ENCODE data around the gene MS4A15.

The MS4A15 gene

DNA sequence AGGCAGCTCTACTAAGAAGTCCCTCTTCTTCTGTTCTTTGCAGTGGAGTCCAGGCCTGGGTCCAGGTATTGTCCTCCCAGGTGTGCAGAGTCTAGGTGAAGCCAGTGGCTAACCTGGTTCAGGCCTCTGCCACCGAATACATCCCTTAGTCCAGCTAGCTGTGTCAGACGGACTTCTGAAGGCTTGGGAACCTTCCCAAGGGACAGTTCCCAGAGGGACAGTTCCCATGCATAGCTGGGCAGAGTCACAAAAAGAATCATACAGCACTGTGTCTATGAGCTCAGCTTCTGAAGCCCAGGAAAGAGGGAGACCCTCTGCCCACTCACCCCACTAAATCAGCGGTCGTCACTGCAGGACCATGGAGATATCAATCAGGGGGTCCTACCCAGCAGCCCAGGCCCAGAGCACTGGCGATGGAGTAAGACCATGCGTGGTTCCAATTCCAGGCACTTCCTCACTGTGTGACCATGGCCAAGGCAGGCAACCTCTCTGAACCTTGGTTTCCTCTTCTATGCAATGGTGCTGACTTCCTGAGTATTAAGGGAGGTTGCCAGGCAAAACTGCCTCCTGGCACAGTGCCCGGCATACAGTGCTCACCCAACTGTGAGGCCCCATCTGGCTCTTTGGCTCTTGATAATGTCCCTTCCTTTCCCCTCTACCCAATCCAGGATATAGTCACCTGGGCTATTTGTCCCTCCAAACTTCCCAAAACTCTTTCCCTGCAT lies 31.9 kb downstream of the MS4A15 start:
- TF ChIP-seq CTCF (IDR thresholded peaks at IDR 0.05; ENCODE audit: insufficient read depth, missing control alignments), result no peak
- FAIRE-seq (no peak), DNase-seq (ENCODE audit: insufficient read length, low spot score) (no peak)

GRCh38 chr11:60790726-60791125 lies 34.1 kb downstream of the MS4A15 start:
- no peak for DNase-seq (ENCODE audit: insufficient read length, low spot score)
- no peak for FAIRE-seq
- no peak for TF ChIP-seq CTCF (IDR thresholded peaks at IDR 0.05; ENCODE audit: insufficient read depth, missing control alignments)

DNA sequence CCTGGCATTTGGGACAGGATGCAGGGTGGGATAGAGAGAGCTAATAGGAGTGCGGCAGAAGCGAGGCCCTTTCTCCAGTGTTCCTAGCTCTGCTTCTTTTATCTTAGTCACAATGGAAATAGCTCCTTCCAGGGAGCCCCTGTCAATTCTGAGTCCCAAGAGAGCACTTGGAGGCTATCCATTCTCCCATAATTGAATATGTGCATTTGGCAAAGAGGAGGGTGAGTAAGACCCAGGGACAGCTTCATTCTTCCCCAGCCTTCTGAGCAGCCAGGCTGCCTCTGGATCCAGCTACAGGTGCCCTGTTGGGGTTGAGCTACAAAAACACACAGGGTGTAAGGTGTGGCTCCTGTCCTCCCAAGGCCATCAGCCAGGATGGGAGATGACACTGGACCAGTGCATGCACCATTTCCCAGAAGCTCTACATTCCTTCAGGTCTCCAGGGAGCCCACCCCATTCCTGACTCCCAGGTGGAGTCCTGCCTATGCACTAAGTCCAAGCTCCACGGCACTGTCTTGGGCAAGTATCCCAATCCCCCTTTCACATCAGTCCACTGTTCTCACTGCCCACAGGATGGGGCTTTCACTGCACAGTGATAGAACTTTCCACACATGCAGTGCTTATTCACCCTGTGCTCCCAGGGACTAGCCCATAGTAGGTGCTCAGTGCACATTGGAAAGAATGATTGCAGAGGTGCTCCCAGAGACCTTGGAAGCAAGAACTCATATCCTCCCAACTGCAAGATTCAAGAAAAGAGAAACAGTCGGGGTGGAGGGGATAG lies 34.7 kb downstream of the MS4A15 start:
- DNase-seq (ENCODE audit: insufficient read length, low spot score) (no peak), FAIRE-seq (no peak)
- no peak for TF ChIP-seq CTCF (IDR thresholded peaks at IDR 0.05; ENCODE audit: insufficient read depth, missing control alignments)

DNA sequence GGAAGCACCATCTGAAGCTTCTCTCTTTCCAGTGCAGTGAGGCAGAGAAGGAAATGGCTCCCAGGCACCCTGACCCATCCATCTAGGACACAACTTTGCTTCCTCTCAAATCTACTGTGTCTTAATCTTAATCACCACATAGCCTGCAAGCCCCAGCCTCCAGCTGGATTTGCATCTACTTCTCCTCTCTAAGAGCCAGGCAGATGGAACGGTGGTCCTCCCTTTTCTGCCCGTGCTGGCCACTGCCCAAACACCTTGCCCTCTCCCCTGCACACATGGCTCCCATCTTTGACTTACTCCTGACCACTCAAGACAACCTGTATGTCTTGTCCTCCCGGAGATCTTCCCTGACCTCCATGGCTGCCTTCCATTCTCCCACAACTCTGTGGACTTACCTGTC lies 35.9 kb downstream of the MS4A15 start:
- no peak for FAIRE-seq

DNA sequence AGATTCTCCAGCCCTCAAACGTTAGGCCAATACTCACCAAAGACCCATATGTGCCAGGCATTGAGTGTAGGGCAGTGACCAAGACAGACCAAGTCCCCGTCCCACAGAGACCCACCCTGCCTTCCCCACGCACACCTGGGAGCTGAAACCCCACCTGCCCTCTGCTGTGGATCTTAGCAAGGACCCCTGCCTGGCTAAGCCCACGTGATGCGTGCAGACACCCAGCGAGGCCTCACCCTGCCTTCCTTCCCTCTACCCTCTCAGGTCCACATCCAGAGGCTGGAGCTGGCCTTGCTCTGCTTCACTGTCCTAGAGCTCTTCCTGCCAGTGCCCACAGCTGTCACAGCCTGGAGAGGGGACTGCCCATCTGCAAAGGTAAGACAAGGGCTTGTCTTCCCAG lies 38.6 kb downstream of the MS4A15 start:
- TF ChIP-seq CTCF (IDR thresholded peaks at IDR 0.05; ENCODE audit: insufficient read depth, missing control alignments), result no peak
- FAIRE-seq (no peak), DNase-seq (ENCODE audit: insufficient read length, low spot score) (no peak)

More for the DNA sequence above, 35.9 kb downstream of the MS4A15 start:
- DNase-seq (ENCODE audit: insufficient read length, low spot score), result no peak
- no peak for TF ChIP-seq CTCF (IDR thresholded peaks at IDR 0.05; ENCODE audit: insufficient read depth, missing control alignments)

GRCh38 chr11:60797846-60798630 lies 41.4 kb downstream of the MS4A15 start:
- FAIRE-seq (no peak), DNase-seq (ENCODE audit: insufficient read length, low spot score) (no peak)
- no peak for TF ChIP-seq CTCF (IDR thresholded peaks at IDR 0.05; ENCODE audit: insufficient read depth, missing control alignments)
